Suppressor macrophage treated with lipopolysaccharide for 1 hour (primary cell): ENCODE data around the gene ADGRD1.
A peak's percentile ranks its signal among the peaks of the same experiment; 100 is the strongest.

Source experiments
- DNase-seq, 3 donors: peaks; one replicate each; pipeline ENCODE4 v3.0.0-alpha.2; 2020 to 2022

Gene ADGRD1

GRCh38 chr12:130967636-130968035, 13.9 kb downstream of the ADGRD1 start:
- DNase-seq, result no peak

GRCh38 chr12:130968611-130969010, 14.9 kb downstream of the ADGRD1 start:
- DNase-seq, result no peak

GRCh38 chr12:130969223-130969622, 15.5 kb downstream of the ADGRD1 start:
- DNase-seq, result no peak

- DNase-seq, result no peak
Observed at GRCh38 chr12:130970165-130970907, 16.6 kb downstream of the ADGRD1 start.

GRCh38 chr12:130970908-130971233, 17.2 kb downstream of the ADGRD1 start:
- DNase-seq, result no peak

GRCh38 chr12:130971925-130972585, 18.3 kb downstream of the ADGRD1 start:
- no peak for DNase-seq

- DNase-seq, result no peak
Observed at GRCh38 chr12:130972586-130972950, 18.9 kb downstream of the ADGRD1 start.

- peak in 2 of 3 donors; percentile 11 to 29 for DNase-seq
Observed at GRCh38 chr12:130973109-130973508, 19.4 kb downstream of the ADGRD1 start.

GRCh38 chr12:130973906-130974305, 20.2 kb downstream of the ADGRD1 start:
- DNase-seq, result no peak

- no peak for DNase-seq
Observed at GRCh38 chr12:130975116-130975515, 21.4 kb downstream of the ADGRD1 start.

GRCh38 chr12:130976171-130976720, 22.5 kb downstream of the ADGRD1 start:
- no peak for DNase-seq

GRCh38 chr12:130977046-130977742, 23.5 kb downstream of the ADGRD1 start:
- DNase-seq, result no peak

GRCh38 chr12:130977743-130978095, 24.0 kb downstream of the ADGRD1 start:
- no peak for DNase-seq

- peak in 1 of 3 donors; percentile 28 for DNase-seq
Observed at GRCh38 chr12:130978785-130979184, 25.1 kb downstream of the ADGRD1 start.

- peak; percentile 17 to 27 (median 19) for DNase-seq
Observed at GRCh38 chr12:130981074-130981742, 27.5 kb downstream of the ADGRD1 start.

- no peak for DNase-seq
Observed at GRCh38 chr12:130981911-130982310, 28.2 kb downstream of the ADGRD1 start.

GRCh38 chr12:130982565-130983225, 29.0 kb downstream of the ADGRD1 start:
- DNase-seq, result no peak

- DNase-seq, result peak in 2 of 3 donors; percentile 51
Observed at GRCh38 chr12:130983328-130984017, 29.8 kb downstream of the ADGRD1 start.

GRCh38 chr12:130984183-130985058, 30.7 kb downstream of the ADGRD1 start:
- DNase-seq, result no peak

- no peak for DNase-seq
Observed at GRCh38 chr12:130987151-130987931, 33.6 kb downstream of the ADGRD1 start.
